AG09309 (cell line): Measurements from ENCODE around the gene SIM1.

Experiments
- DNase-seq: peaks from one replicate; pipeline ENCODE4 v3.0.0-alpha.2; 2010; ENCODE audit warnings: low read depth
- H3K4me3 ChIP-seq: 2 replicates; pipeline ENCODE4 v1.5.1; 2011; ENCODE audit warnings: mild to moderate bottlenecking, low read depth, low read length, moderate library complexity; ENCODE audit not compliant: control insufficient read depth
- TF ChIP-seq, protein P1 (sequence below): IDR thresholded peaks from 2 replicates; pipeline ENCODE4 v1.5.1; 2011; ENCODE audit warnings: mild to moderate bottlenecking, low read depth, low read length, inconsistent platforms; ENCODE audit not compliant: insufficient read depth, control insufficient read depth; ENCODE audit errors: missing control alignments

SIM1 gene

DNA sequence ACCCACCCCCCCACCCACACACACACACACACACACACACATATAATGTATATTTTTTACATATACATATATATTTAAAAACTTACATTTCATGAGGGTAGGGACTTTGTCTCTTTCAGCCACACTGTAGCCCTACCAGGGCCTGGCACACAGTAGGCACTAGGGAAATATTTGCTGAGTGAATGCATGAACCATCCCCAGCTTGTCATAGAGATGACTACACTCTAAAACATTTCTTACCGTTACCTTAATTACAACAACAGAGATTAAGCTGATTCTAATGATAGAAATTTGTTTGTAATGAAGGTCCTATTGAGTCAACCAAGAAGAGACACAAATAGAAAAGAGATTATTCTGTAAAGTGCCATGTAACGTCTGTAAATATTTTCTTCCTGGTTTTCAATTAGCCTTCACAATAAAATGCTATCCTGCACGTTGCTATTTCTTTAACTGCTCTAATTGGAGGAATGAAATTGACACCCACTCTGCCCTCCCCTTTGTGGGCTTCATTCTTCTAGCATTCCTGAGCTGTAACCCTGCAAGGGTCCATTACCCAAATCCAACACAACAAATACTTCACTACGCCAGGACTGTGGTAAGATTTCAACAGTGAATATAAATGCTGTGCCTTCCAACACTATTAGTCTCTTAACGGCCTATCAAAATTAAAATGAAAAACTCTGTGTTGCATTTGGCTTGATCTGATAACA lies 30.8 kb downstream of the SIM1 start:
- no peak overlapping the region for H3K4me3 ChIP-seq
- TF ChIP-seq, protein P1, sequence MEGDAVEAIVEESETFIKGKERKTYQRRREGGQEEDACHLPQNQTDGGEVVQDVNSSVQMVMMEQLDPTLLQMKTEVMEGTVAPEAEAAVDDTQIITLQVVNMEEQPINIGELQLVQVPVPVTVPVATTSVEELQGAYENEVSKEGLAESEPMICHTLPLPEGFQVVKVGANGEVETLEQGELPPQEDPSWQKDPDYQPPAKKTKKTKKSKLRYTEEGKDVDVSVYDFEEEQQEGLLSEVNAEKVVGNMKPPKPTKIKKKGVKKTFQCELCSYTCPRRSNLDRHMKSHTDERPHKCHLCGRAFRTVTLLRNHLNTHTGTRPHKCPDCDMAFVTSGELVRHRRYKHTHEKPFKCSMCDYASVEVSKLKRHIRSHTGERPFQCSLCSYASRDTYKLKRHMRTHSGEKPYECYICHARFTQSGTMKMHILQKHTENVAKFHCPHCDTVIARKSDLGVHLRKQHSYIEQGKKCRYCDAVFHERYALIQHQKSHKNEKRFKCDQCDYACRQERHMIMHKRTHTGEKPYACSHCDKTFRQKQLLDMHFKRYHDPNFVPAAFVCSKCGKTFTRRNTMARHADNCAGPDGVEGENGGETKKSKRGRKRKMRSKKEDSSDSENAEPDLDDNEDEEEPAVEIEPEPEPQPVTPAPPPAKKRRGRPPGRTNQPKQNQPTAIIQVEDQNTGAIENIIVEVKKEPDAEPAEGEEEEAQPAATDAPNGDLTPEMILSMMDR: no peak
- DNase-seq: no peak

DNA sequence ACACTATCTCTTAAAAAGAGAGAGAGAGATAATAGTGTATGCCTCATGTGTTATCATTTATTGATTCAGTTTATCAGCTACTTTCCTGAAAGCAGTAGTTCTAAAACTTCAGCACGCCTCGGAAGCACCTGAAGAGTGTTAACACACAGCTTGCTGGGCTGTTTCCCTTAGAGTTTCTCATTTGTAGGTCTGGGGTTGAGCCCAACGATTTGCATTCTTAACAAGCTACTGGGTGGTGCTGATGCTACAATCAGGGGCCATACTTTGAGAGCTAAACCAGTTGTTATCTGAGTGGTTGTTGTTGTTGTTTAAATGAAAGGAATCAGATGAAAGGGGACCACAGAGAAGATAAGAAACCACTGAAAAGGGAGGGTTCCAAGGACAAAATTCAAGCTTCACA lies 32.6 kb downstream of the SIM1 start:
- no peak for DNase-seq
- TF ChIP-seq, protein P1: no peak
- no peak overlapping the region for H3K4me3 ChIP-seq

DNA sequence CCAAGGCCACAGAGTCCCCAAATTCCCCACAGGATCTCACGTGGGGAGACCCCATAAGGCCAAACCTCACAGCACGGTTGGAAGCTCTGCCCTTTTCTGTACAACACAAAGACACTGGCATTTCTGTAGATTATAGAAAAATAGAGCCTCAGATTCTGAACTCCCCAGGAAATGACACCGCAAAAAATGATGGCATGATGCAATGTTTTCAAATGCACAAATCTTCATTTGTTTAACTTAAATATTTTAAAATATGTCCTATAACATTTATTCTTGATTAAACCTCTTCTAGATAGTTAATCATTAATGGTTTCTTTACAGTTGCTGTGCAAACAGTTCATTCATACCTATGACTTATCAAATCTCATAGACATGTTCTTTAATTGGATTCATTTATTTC lies 33.8 kb downstream of the SIM1 start:
- H3K4me3 ChIP-seq: no peak overlapping the region
- TF ChIP-seq, protein P1: no peak
- no peak for DNase-seq

DNA sequence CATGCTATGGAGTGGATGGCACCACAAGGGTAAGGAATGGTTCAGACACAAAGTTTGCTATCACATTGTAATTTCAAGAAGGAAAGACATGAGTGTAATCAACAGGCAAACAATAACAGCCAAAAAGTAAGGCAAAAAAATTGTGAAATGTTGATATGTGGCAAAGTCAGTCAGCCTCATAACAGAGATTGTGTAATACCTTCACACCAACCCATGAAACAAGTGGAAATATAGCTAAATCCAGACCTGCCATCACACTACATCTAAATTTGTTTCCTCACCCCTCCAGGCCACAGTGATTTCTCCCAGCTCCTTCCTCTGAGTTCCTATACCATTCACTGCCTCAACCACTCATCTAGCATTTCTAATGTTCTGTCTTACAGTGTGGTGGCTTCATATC lies 37.3 kb downstream of the SIM1 start:
- TF ChIP-seq, protein P1: no peak
- no peak for DNase-seq
- H3K4me3 ChIP-seq: no peak overlapping the region

DNA sequence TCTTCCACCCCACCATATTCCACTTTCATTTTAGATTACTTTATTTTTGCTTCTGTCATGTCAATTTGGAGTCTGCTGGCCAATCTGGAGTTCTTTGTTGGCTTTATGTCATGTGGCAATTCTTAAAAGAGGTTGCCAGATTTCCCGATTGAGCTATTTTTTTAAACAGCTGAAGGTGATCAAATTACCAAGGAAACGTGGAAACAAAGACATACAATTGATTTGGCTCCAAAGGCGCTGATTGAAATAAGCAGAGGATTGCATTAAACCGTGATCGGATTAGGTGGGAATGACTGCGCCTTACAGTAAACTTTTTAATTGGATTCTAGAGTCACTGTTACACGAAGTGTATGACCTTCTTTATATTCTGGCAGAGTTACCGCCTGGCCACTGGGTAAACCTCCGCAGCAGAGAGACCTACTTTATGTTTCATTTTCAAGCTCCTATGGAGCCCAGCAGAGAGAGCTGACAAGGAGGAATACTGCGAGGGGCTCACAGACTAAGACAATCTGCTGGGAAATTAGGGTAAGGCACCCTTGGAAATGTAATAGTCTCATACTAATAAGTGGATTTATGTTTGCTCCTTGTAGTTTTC lies 37.9 kb downstream of the SIM1 start:
- TF ChIP-seq, protein P1: no peak
- no peak overlapping the region for H3K4me3 ChIP-seq
- no peak for DNase-seq

DNA sequence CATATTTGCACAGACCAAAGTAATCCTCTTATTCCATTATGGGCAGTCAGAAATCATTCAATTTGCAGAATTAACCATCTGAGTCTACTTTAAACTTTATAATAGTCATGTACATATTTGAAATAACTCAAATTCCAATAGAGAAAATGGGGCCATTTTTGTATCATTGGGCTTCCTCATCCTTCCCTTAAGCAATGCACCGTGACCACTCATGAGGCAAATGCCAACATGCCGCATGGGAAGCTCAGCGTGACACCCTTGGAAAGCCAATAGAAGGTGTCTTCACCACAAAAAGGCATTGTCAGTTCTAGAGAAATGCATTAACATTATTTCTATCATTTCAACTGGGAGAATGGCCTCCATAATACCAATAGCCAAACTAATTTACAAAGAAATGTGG lies 38.5 kb downstream of the SIM1 start:
- TF ChIP-seq, protein P1: no peak
- no peak overlapping the region for H3K4me3 ChIP-seq
- no peak for DNase-seq
